ENCODE data around the gene SLC12A8. TPM values are rescaled to one million over a fixed set of nuclear protein-coding genes. Genes with fewer than 3 reads are reported as not detected.
"Not testable (repeated sequence)": the region's sequence is repeated elsewhere in the genome, so short reads cannot be mapped to it uniquely, and the experiment has no call there.

SLC12A8 gene
- total and polyA plus RNA-seq, 2 donors (not counting 1 experiment from before 2014, with no cell fraction given): 0.57 to 1.1 TPM

- ATAC-seq (ENCODE audit: low read depth): no peak
These were observed 127.4 kb downstream of the SLC12A8 start for GRCh38 chr3:125085166-125085565.

GRCh38 chr3:125083776-125084175, 128.8 kb downstream of the SLC12A8 start:
- Histone ChIP-seq H3K9me3 (ENCODE audit: control extremely low read depth in 1 of 3, control insufficient read depth in 2 of 3, insufficient read depth in 1 of 3, low read length in 2 of 3) (no peaks in the 10 kb centered on the region), H3K27ac (ENCODE audit: low read length in 2 of 2) (no peak overlapping the region), H3K9ac (ENCODE audit: low read length) (no peak overlapping the region), H3K4me2 (replicated peaks; ENCODE audit: low read depth, low read length, poor library complexity, severe bottlenecking) (no peak overlapping the region), H3K36me3 (replicated peaks in 1 of 2; ENCODE audit: control extremely low read depth in 1 of 2, control insufficient read depth in 1 of 2, extremely low read depth in 1 of 2, insufficient read depth in 2 of 2, low read length in 1 of 2) (no peaks in the 10 kb centered on the region), H3K27me3 (replicated peaks in 1 of 4; ENCODE audit: control extremely low read depth in 1 of 4, control insufficient read depth in 3 of 4, insufficient read depth in 4 of 4, low read length in 3 of 4) (no peaks in the 10 kb centered on the region), H3K4me3 (ENCODE audit: control extremely low read depth in 1 of 5, extremely low read depth in 1 of 5, insufficient read depth in 1 of 5, low read depth in 2 of 5, low read length in 4 of 5) (no peak overlapping the region), H2AFZ (ENCODE audit: insufficient read depth, low read depth, low read length, poor library complexity, severe bottlenecking) (no peak overlapping the region), H3K79me2 (ENCODE audit: control insufficient read depth, insufficient read depth, low read length) (no peaks in the 10 kb centered on the region), H4K20me1 (ENCODE audit: control insufficient read depth, insufficient read depth, low read length, poor library complexity, severe bottlenecking) (no peaks in the 10 kb centered on the region), H3K4me1 (ENCODE audit: control insufficient read depth in 2 of 2, insufficient read depth in 2 of 2, low read length in 2 of 2) (no peaks in the 10 kb centered on the region)
- Mint-ChIP-seq H3K27me3 (no peaks in the 10 kb centered on the region), H3K4me1 (peaks cover 2% of the 10 kb centered on the region), H3K9me3 (ENCODE audit: insufficient read depth) (no peaks in the 10 kb centered on the region), H3K27ac (no peak overlapping the region), H3K4me3 (no peak overlapping the region)
- no peak for ATAC-seq (ENCODE audit: low read depth)
- no peak for DNase-seq
- intact Hi-C loops (cut with micrococcal nuclease): no loop called here
- CTCF ChIA-PET: interaction anchor here (0.9 kb wide), 1 partner anchor 89 kb away, joined by 4 read pairs; no protein-coding TSS in a partner anchor
- 77% methylated on average over 8 of the region's 10 CpGs for WGBS (ENCODE audit: insufficient coverage)
- POLR2A ChIA-PET: no interaction called here
- TF ChIP-seq EZH2 (IDR thresholded peaks at IDR 0.05; ENCODE audit: borderline replicate concordance, insufficient read depth, low read depth, low read length, poor library complexity, severe bottlenecking) (no peak), CTCF (IDR thresholded peaks at IDR 0.05) (no peak)

More at GRCh38 chr3:125085166-125085565, 127.4 kb downstream of the SLC12A8 start:
- Mint-ChIP-seq H3K4me3 (no peak overlapping the region), H3K27me3 (no peaks in the 10 kb centered on the region), H3K27ac (no peak overlapping the region), H3K9me3 (ENCODE audit: insufficient read depth) (no peaks in the 10 kb centered on the region), H3K4me1 (no peaks in the 10 kb centered on the region)
- intact Hi-C loops (cut with micrococcal nuclease): no loop called here
- Histone ChIP-seq H3K4me3 (ENCODE audit: control extremely low read depth in 1 of 5, extremely low read depth in 1 of 5, insufficient read depth in 1 of 5, low read depth in 2 of 5, low read length in 4 of 5) (no peak overlapping the region), H3K36me3 (replicated peaks in 1 of 2; ENCODE audit: control extremely low read depth in 1 of 2, control insufficient read depth in 1 of 2, extremely low read depth in 1 of 2, insufficient read depth in 2 of 2, low read length in 1 of 2) (no peaks in the 10 kb centered on the region), H3K27me3 (replicated peaks in 1 of 4; ENCODE audit: control extremely low read depth in 1 of 4, control insufficient read depth in 3 of 4, insufficient read depth in 4 of 4, low read length in 3 of 4) (no peaks in the 10 kb centered on the region), H4K20me1 (ENCODE audit: control insufficient read depth, insufficient read depth, low read length, poor library complexity, severe bottlenecking) (no peaks in the 10 kb centered on the region), H3K9ac (ENCODE audit: low read length) (no peak overlapping the region), H3K9me3 (ENCODE audit: control extremely low read depth in 1 of 3, control insufficient read depth in 2 of 3, insufficient read depth in 1 of 3, low read length in 2 of 3) (no peaks in the 10 kb centered on the region), H3K4me2 (replicated peaks; ENCODE audit: low read depth, low read length, poor library complexity, severe bottlenecking) (no peak overlapping the region), H3K4me1 (ENCODE audit: control insufficient read depth in 2 of 2, insufficient read depth in 2 of 2, low read length in 2 of 2) (no peaks in the 10 kb centered on the region), H3K79me2 (ENCODE audit: control insufficient read depth, insufficient read depth, low read length) (no peaks in the 10 kb centered on the region), H3K27ac (ENCODE audit: low read length in 2 of 2) (no peak overlapping the region), H2AFZ (ENCODE audit: insufficient read depth, low read depth, low read length, poor library complexity, severe bottlenecking) (no peak overlapping the region)
- CTCF ChIA-PET: no interaction called here
- no peak for DNase-seq
- TF ChIP-seq EZH2 (IDR thresholded peaks at IDR 0.05; ENCODE audit: borderline replicate concordance, insufficient read depth, low read depth, low read length, poor library complexity, severe bottlenecking) (no peak), CTCF (IDR thresholded peaks at IDR 0.05) (no peak)
- POLR2A ChIA-PET: no interaction called here

GRCh38 chr3:125082339-125082738, 130.2 kb downstream of the SLC12A8 start:
- H3K4me2 ChIP-seq (replicated peaks; ENCODE audit: low read depth, low read length, poor library complexity, severe bottlenecking); POLR2A ChIA-PET; ATAC-seq (ENCODE audit: low read depth); H2AFZ ChIP-seq (ENCODE audit: insufficient read depth, low read depth, low read length, poor library complexity, severe bottlenecking); H3K27me3 ChIP-seq (replicated peaks in 1 of 4; ENCODE audit: control extremely low read depth in 1 of 4, control insufficient read depth in 3 of 4, insufficient read depth in 4 of 4, low read length in 3 of 4); DNase-seq; H4K20me1 ChIP-seq (ENCODE audit: control insufficient read depth, insufficient read depth, low read length, poor library complexity, severe bottlenecking); H3K9me3 ChIP-seq (ENCODE audit: control extremely low read depth in 1 of 3, control insufficient read depth in 2 of 3, insufficient read depth in 1 of 3, low read length in 2 of 3); H3K79me2 ChIP-seq (ENCODE audit: control insufficient read depth, insufficient read depth, low read length); H3K36me3 ChIP-seq (replicated peaks in 1 of 2; ENCODE audit: control extremely low read depth in 1 of 2, control insufficient read depth in 1 of 2, extremely low read depth in 1 of 2, insufficient read depth in 2 of 2, low read length in 1 of 2); H3K27ac ChIP-seq (ENCODE audit: low read length in 2 of 2); H3K4me3 Mint-ChIP-seq; intact Hi-C loops (cut with micrococcal nuclease); CTCF ChIA-PET; H3K4me1 ChIP-seq (ENCODE audit: control insufficient read depth in 2 of 2, insufficient read depth in 2 of 2, low read length in 2 of 2); H3K27ac Mint-ChIP-seq; H3K4me3 ChIP-seq (ENCODE audit: control extremely low read depth in 1 of 5, extremely low read depth in 1 of 5, insufficient read depth in 1 of 5, low read depth in 2 of 5, low read length in 4 of 5); H3K9ac ChIP-seq (ENCODE audit: low read length); H3K9me3 Mint-ChIP-seq (ENCODE audit: insufficient read depth); H3K27me3 Mint-ChIP-seq: not testable (repeated sequence)
- H3K4me1 Mint-ChIP-seq: peaks cover 13% of the 10 kb centered on the region
- WGBS (ENCODE audit: insufficient coverage): 65% methylated on average over 3 of the region's 4 CpGs

Measured in B cell (primary cell).